Dedifferentiated amniotic fluid mesenchymal stem cell (primary cell): ENCODE results near the gene ZNF267.
A peak's percentile ranks its signal among the peaks of the same experiment; 100 is the strongest.
"Not testable (repeated sequence)": the region's sequence is repeated elsewhere in the genome, so short reads cannot be mapped to it uniquely, and the experiment has no call there.

Source experiments
- DNase-seq: peaks from one replicate; pipeline ENCODE4 v3.0.0-alpha.2; 2016; ENCODE audit errors: extremely low spot score

ZNF267 gene

DNA sequence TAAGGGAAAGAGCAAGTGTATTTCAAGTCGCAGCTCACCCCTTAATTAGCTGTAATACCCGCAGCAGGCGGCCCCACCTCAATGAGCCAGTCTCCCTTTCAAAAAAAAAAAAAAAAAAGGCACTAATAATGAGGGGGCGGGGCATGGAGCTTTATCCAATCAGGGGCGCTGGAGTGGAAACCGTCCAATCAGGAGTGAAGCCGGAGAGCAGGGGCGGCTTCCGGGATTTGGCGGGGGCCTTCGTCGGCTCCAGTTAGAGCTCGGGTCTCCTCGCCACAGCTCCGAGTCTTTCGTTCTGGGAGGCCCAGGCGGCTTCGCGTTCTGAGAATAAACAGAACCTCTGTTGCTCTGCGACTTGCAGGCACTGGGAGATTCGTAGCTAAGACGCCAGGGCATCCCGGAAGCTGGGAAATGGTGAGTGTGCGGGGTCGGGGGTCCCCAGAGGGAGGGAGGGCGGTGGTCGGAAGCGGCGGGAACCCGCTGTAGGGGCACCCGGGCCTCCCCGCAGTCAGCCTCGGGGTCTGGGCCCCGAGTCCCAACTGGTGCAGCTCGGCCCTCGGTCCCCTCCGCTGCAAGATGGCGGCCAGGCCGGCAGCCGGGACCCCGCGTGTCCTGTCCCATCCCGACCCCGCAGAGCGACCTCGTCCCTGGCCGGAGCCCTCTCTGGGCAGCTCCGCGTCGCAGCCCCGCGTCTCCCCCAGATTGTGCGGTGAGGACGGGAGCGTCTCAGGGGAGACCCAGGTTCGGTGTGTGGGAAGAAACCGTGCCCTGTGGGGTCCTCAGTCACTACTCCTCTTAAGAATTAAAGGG is at the start of gene ZNF267:
Gene ZNF267, plus strand, starts transcription at position 252 of the 810 bp plus-strand sequence. Its CDS starts 160 bp downstream, at position 412.
- peak; percentile 97 for DNase-seq

DNA sequence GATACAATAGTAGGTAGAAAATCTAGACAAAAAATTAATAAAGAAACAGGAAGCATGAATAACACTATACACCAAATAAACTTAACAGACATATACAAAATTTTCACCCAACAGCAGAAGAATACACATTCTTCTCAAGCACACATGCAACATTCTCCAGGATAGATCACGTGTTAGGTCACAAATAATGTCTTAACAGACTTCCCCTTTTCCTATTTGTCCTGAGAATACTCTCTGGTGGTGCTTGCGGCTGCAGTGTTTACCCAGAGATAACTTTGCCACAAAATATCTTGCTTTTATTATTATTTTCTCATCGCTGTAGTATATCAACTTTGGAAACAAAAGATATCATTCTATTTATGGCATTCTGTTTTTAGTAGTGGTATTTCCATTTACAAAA is 40.6 kb upstream of the ZNF267 start:
- no peak for DNase-seq

GRCh38 chr16:31836396-31836795 is 37.2 kb upstream of the ZNF267 start:
- DNase-seq: not testable (repeated sequence)

- DNase-seq: no peak
Observed at GRCh38 chr16:31842864-31843263, 30.7 kb upstream of the ZNF267 start.

DNA sequence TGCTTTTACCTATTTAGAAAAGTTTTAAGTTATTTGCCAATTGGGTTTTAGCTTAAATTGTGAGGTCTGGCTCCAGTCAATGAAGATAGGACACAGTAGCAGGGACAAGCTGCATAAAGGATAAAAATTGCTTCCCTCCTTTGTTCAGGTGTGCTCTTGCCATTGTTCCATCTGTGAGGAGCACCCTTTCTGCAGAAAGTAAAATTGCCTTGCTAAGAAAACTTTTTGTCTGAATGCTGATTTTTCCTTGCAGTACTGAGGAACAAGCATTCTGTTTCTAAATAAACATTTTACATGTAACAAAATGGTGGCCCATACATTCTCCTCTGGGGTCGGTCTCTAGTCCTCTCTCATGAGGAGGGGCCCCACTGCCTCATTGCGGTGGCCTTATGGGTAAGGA is 25.0 kb upstream of the ZNF267 start:
- DNase-seq: not testable (repeated sequence)

DNA sequence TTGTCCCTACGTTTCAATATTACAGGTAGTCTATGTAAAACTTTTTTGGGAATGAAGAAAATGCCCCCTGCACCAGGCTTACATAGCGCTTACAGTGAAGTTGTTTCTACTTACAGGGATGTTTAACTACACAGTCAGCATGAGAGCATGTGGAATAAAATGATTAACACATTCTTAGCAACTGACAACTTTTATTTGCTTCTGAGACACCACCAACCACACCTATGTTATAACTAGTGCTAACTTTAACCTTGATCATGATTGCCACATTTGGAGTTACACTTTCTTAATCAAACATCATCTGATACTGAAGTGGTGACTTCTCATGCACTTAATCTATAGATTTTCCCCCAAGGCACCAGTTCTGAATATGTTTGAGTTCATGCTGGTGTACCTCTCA is 20.3 kb upstream of the ZNF267 start:
- DNase-seq: no peak

- no peak for DNase-seq
Observed at GRCh38 chr16:31860508-31860907, 13.1 kb upstream of the ZNF267 start.

DNA sequence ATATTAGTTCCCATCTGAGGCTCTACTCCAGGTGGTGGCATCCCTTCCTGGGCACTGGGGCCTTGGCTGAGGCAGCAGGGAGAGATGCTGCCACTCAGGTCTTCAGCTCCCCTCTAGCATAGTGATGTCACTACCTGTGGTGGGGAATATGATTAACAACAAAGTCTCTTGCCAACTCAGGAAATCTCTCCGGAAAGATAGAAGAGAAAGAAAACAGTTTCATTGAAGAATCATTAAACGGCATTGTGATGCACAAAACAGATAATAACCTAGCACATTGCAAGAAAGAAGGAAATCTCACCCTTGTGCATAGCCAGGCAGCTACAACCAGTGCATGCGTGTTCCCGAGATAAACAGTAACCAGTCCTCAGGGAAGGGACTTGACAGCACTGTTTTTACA is 12.2 kb upstream of the ZNF267 start:
- DNase-seq: no peak

DNA sequence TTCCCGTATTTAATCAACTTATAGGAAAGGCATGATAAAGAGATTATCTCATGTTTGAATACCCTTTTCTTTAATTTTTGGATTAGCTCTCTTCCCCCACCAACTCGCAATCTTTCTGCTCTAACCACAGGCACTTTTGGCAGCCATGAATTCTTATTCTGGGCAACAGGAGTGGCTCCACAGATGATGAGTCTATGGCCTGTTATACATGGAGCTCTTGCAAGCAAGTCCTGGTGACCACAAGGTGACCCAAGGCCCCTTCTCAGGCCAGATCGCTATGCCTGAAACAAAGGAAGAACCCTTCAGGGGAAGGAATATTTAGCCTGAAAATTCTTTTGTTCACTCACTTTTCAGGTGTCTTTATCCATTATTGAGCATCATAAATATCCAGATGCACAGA is 10.8 kb upstream of the ZNF267 start:
- no peak for DNase-seq

DNA sequence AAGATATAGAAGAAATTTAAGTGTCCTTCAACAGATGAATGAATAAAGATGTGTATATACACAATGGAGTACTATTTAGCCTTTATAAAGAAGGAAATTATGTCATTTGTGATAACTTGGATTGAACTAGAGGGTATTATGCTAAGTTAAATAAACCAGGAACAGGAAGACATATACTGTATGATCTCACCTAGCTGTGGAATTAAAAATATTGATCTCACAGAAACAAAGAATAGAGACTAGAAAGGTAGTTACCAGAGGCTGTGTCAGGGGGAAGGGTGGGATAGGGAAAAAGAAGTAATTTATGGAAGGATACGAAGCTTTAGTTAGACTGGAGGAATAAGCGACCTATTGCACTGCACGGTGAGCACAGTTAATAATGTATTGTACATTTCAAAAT is 5.4 kb upstream of the ZNF267 start:
- no peak for DNase-seq

DNA sequence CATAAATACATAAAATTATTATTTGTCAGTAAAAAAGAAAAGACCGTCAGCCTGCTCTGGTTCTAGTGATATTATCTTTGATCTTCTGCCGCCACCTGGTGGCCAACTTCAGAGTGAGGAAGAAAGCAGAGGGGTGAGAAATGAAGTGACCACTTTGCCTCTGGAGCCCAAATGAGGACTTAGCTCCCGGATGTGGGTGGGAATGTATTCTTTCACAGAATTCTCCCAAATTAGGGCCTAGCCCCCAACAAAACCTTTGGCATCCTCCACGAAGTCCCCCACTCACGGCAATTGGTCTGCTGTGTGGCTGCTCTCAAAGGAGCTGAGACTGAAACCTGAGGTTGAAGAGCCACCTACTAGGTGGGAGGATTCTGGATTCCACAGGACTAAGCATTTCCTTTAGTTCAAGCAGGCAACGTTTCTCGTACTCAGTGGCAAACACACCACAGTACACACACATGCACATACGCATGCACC is 4.9 kb upstream of the ZNF267 start:
- DNase-seq: peak; percentile 78

DNA sequence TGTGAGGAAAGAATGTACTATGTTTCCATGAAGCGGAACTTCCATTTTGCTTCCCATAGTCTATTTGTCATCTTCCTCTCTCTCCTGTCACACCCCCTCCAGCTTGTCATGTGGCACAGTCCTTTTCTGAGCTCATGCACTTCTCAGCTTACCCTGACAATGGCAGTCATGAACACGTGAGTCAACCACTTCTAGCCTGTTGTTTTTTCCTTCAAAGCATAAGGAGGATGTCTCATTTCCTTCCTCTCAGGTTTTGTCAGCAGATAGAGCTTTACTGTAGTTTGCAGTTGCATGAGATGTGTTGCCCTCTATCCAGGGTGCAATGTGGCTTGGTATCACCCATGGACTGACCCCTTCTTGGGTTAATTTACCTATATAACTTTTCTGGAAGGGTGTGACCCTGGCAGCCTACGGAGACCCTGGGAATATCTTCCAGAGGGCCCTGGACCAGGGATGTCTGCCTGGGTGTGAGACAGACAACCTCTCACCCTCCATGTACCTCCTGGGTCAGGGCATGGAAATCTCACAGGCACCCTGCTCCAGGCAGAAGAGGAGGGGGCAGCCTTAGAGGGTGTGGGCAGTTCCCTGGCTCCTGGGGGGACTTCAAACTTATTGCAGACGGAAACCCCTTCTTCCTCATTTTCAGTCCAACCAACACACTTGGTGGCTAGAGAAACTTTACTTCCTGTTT is 4.0 kb upstream of the ZNF267 start:
- DNase-seq: no peak

DNA sequence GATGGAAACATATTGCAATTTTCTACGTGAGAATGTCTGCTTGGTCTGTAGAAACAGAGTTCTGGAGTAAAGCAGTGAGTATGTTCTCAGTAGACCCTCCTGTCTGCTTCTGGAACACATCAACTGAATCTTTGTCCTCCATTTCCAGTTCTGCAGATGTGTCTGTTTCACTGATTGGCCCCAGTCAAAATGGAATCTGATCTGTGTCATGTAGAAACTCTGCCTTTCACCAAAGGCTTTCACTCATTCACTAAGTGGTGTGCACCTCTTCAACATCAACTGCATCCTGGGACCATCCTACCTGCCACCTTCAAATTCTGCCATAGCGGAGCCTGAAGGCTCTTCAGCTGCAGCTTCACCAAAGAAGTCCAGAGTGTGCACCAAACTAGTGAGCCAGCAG is 2.8 kb upstream of the ZNF267 start:
- DNase-seq: no peak

DNA sequence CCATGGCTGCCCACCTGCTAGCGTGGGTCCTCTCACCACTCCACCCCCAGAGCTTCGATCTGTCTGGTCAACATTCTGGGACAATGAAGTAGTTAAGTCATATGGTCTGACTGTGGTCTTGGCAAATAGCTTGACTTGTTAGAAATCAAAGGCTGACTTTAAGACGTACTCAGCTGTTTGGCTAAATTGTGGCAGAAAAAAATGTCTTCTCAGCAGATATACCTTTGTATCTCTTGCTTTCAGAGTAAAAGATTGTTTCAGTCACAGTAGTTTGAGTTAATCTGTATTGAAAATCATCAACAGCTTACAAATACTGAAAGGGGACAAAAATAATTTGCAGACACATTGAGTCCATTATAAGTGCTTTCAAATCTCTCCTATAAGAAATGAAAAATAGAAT is 2.1 kb upstream of the ZNF267 start:
- no peak for DNase-seq

DNA sequence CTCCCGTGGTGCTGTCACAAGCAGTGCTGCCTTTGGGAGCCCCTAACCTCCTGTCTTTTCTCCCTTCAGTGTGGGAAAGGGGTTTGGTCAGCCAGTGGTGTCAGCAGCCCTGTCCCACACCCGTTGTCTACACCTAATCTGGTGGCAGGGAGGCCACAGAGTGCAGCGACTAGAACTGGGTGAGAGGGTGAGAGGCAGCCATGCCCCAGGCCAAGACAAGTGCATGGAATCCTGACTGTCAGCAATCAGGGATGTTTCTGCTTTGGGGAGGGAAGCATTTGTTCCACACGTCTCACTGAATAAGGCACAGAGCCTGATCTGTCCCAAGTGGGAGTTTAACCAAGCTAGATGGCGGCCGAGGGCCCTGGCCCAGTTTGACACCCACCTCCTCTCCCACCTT is 1.4 kb upstream of the ZNF267 start:
- no peak for DNase-seq

DNA sequence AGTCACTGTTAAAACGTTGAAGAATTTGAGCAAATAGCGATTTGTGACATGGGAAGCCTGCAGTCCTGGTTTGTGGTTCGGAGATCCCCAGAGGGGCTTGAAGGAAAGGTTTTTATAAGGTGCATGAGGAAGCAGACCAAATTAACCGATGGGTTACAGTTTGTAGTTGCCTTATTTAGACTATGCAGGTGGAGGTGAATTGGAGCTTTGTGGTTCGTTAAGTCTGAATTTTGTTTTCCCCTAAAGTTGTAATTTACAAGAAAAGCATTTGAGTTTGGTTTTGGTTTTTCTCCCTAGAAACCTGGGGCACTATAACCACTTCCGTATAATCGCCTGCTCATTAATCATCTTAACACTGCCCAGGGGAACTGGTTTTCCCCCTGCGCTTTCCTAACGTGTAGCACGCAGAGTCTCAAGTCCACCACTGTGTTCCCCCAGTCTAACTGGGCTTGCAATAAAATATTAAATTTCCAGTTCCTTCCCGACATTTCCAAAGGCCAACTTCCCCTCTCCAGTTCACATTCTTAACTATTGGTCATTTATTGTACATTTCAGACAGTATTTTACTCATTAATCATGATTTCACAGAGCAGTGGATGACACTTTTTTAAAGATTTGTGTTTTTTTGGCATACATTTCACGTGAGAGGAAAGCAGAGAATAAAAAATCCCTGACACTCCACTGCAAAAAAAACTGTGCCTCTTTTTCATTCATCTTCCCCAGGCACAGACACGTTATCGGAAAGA is 932 bp downstream of the ZNF267 start:
- DNase-seq: no peak

- DNase-seq: peak; percentile 22
Observed at GRCh38 chr16:31875112-31875803, 1.7 kb downstream of the ZNF267 start.

- DNase-seq: no peak
Observed at GRCh38 chr16:31875928-31876547, 2.4 kb downstream of the ZNF267 start.

GRCh38 chr16:31876951-31877828 is 3.6 kb downstream of the ZNF267 start:
- peak; percentile 78 for DNase-seq

DNA sequence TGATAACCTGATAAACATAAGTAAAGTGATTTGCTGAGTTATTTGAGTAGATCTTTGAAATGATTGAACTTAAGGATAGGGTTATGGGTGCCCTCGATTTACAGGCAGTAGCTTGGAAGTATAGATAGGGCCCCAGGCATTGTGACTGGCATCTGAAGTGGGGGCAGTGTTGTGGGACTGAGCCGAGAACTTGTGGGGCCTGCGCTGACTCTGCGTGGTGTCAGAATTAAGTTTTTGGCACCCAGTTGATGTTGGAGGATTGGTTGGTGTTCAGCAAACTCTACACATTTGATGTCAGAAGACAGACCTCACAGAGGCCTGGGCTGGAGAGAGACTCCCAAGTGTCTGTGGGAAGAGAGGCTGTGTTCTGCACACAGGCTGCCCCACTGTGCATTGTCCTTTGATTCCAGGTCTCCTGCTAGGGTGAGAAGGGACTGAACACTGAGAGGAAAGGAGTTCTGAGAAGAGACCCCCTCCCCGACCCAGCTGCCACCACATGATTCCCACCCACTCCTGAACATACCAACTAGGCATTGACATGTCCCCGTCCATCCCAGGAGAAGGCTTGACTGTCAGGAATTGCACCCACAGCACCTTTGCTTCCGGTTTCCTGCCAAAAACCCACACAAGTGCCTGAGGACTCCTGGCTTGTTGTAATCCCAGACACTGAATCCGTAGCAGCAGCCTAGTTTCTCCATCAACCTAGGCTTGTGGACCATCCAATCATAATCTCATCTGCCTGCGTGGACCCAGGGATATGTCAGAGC is 4.5 kb downstream of the ZNF267 start:
- DNase-seq: no peak
